HepG2 (cell line): ENCODE data around the gene LTBR. TPM values are rescaled to one million over a fixed set of nuclear protein-coding genes. Genes with fewer than 3 reads are reported as not detected.

Experiments used
- HIVEP1 ChIP-seq: sonication (generic); formaldehyde crosslinking; IDR thresholded peaks from 2 replicates; pipeline ENCODE4 v1.4.0; 2020; ENCODE audit warnings: mild to moderate bottlenecking, missing genetic modification reagents
- HOXD1 ChIP-seq: sonication (generic); formaldehyde crosslinking; IDR thresholded peaks from 2 replicates; pipeline ENCODE4 v1.5.0; 2020; ENCODE audit warnings: missing genetic modification reagents
- KLF15 ChIP-seq: sonication (generic); formaldehyde crosslinking; IDR thresholded peaks from 2 replicates; pipeline ENCODE4 v1.8.1; 2023; ENCODE audit warnings: borderline replicate concordance, mild to moderate bottlenecking, inconsistent platforms, missing genetic modification reagents, mixed read lengths
- MTERF4 ChIP-seq: sonication (generic); formaldehyde crosslinking; IDR thresholded peaks from 2 replicates; pipeline ENCODE4 v1.8.0; 2023; ENCODE audit warnings: mild to moderate bottlenecking, missing genetic modification reagents
- NFYC ChIP-seq: IDR thresholded peaks from 2 replicates; pipeline ENCODE4 v1.6.1; 2016; ENCODE audit warnings: missing genetic modification reagents, missing compliant biosample characterization
- PAF1 ChIP-seq: IDR thresholded peaks from 2 replicates; pipeline ENCODE4 v1.6.1; 2016; ENCODE audit warnings: missing genetic modification reagents, missing compliant biosample characterization
- SAP130 ChIP-seq: IDR thresholded peaks from 2 replicates; pipeline ENCODE4 v1.6.1; 2016; ENCODE audit warnings: low read depth
- SIN3B ChIP-seq: fragments of 150-350 bp; IDR thresholded peaks from 2 replicates; pipeline ENCODE4 v1.6.1; 2014; ENCODE audit warnings: low read length
- ZNF282 ChIP-seq: fragments of 450-650 bp; IDR thresholded peaks from 2 replicates; pipeline ENCODE4 v1.6.1; 2018; ENCODE audit not compliant: partially characterized antibody
- ZNF639 ChIP-seq: conservative IDR thresholded peaks from 2 replicates; pipeline ENCODE4 v1.6.1; 2018; ENCODE audit warnings: missing genetic modification reagents
- ZNF841 ChIP-seq: sonication (generic); formaldehyde crosslinking; IDR thresholded peaks from 2 replicates; pipeline ENCODE4 v1.8.1; 2023; ENCODE audit warnings: missing genetic modification reagents, borderline replicate concordance
- polyA plus RNA-seq, 8 experiments: library from polyadenylated mRNA; depleted of rRNA in 3 of 8; stranded (reverse) in 7 of 8; unstranded in 1 of 8; fragments of >200 nt; fragmentation: Illumina TruSeq in 4 of 8; extraction: Trizol in 4 of 8; gene quantifications; 2 replicates each; pipeline versions ENCODE4 v1.2.1 to v1.2.3, GENCODE V29; 2011 to 2016; ENCODE audit warnings: low read depth in 4 of 8, missing spikeins in 1 of 8, mixed read lengths in 1 of 8; ENCODE audit not compliant: insufficient read depth in 1 of 8
- total RNA-seq, 5 experiments: library from RNA; depleted of rRNA; stranded (reverse); fragments of >200 nt; fragmentation: Illumina TruSeq; extraction: Trizol; gene quantifications; 2 replicates each; pipeline ENCODE4 v1.2.3, GENCODE V29; 2016; ENCODE audit warnings: low read depth in 1 of 5
- TF ChIP-seq, protein P1 (sequence below): IDR thresholded peaks from 2 replicates; pipeline ENCODE4 v1.6.1; 2016; ENCODE audit warnings: missing compliant biosample characterization, missing genetic modification reagents, borderline replicate concordance
- TF ChIP-seq, protein P2 (sequence below): sonication (generic); formaldehyde crosslinking; IDR thresholded peaks from 2 replicates; pipeline ENCODE4 v1.5.1; 2020; ENCODE audit warnings: mild to moderate bottlenecking, missing genetic modification reagents, moderate library complexity
- TF ChIP-seq, protein P3 (sequence below): sonication (generic); formaldehyde crosslinking; conservative IDR thresholded peaks from 2 replicates; pipeline ENCODE4 v1.8.0; 2022; ENCODE audit warnings: missing genetic modification reagents
- TF ChIP-seq, protein P4 (sequence below), 2 experiments: sonication (generic) in 1 of 2; formaldehyde crosslinking in 1 of 2; IDR thresholded peaks; 2 replicates each; pipeline versions ENCODE4 v1.4.0 to v1.6.1; 2016 to 2020; ENCODE audit warnings: borderline replicate concordance in 1 of 2, low read depth in 1 of 2, mild to moderate bottlenecking in 1 of 2, missing genetic modification reagents in 1 of 2
- TF ChIP-seq, protein P5 (sequence below): sonication (generic); formaldehyde crosslinking; IDR thresholded peaks from 2 replicates; pipeline ENCODE4 v1.5.0; 2020; ENCODE audit warnings: missing genetic modification reagents

The LTBR gene
- total and polyA plus RNA-seq, 2 of the 13 experiments (the other 11 are each of a cell fraction or from before 2014, with no cell fraction given) = 31.4 to 34.8 TPM

DNA sequence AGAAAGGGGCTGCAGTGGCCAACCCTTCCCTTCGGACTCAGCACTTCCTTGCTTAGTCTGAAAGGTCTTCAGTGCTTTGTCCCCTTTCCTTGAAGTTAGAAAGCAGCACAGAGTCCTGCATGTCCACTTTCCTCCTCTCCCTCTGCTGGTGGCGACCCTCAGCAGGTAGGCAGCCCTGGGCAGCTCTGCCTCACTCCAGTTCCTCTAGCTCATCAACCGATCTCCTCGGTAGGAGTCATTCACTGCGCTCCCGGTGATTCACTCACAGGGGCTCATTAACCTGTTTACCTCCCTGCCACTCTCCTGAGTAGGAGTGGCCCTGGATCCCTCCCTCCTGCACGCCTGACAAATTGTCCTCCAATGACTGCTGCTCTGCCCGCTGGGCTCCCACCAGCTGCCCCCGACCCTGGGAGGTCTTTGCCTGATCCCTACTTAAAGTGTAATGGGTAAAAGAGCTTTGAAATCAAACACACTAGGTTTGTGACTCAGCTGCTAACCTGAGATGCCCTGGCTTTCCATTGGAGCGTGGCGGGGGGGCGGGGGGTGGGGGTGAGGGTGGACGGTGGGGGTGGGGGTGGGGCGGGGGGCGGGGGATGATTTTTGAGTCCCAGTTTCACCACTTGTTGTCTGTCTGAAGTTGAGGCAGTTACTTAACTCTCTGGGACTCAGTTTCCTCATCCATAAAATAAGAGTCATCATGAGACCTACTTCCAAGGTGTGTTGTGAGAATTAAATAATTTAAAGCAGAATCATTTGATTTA lies 12.8 kb upstream of the LTBR start (continued):
- TF ChIP-seq, protein P1, sequence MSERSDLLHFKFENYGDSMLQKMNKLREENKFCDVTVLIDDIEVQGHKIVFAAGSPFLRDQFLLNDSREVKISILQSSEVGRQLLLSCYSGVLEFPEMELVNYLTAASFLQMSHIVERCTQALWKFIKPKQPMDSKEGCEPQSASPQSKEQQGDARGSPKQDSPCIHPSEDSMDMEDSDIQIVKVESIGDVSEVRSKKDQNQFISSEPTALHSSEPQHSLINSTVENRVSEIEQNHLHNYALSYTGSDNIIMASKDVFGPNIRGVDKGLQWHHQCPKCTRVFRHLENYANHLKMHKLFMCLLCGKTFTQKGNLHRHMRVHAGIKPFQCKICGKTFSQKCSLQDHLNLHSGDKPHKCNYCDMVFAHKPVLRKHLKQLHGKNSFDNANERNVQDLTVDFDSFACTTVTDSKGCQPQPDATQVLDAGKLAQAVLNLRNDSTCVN = no peak
- peak; percentile 65; the same call in 1 of the 2 replicates for TF ChIP-seq HOXD1
- no peak for TF ChIP-seq ZNF282
- TF ChIP-seq, protein P2, sequence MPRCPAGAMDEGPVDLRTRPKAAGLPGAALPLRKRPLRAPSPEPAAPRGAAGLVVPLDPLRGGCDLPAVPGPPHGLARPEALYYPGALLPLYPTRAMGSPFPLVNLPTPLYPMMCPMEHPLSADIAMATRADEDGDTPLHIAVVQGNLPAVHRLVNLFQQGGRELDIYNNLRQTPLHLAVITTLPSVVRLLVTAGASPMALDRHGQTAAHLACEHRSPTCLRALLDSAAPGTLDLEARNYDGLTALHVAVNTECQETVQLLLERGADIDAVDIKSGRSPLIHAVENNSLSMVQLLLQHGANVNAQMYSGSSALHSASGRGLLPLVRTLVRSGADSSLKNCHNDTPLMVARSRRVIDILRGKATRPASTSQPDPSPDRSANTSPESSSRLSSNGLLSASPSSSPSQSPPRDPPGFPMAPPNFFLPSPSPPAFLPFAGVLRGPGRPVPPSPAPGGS = no peak
- TF ChIP-seq ZNF841 = no peak
- TF ChIP-seq PAF1 = no peak
- TF ChIP-seq ZNF639 = no peak
- TF ChIP-seq, protein P3, sequence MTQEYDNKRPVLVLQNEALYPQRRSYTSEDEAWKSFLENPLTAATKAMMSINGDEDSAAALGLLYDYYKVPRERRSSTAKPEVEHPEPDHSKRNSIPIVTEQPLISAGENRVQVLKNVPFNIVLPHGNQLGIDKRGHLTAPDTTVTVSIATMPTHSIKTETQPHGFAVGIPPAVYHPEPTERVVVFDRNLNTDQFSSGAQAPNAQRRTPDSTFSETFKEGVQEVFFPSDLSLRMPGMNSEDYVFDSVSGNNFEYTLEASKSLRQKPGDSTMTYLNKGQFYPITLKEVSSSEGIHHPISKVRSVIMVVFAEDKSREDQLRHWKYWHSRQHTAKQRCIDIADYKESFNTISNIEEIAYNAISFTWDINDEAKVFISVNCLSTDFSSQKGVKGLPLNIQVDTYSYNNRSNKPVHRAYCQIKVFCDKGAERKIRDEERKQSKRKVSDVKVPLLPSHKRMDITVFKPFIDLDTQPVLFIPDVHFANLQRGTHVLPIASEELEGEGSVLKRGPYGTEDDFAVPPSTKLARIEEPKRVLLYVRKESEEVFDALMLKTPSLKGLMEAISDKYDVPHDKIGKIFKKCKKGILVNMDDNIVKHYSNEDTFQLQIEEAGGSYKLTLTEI = no peak
- peak; percentile 83 for TF ChIP-seq SAP130
- TF ChIP-seq, protein P4, sequence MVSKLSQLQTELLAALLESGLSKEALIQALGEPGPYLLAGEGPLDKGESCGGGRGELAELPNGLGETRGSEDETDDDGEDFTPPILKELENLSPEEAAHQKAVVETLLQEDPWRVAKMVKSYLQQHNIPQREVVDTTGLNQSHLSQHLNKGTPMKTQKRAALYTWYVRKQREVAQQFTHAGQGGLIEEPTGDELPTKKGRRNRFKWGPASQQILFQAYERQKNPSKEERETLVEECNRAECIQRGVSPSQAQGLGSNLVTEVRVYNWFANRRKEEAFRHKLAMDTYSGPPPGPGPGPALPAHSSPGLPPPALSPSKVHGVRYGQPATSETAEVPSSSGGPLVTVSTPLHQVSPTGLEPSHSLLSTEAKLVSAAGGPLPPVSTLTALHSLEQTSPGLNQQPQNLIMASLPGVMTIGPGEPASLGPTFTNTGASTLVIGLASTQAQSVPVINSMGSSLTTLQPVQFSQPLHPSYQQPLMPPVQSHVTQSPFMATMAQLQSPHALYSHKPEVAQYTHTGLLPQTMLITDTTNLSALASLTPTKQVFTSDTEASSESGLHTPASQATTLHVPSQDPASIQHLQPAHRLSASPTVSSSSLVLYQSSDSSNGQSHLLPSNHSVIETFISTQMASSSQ (IDR thresholded peaks at IDR 0.05; ENCODE audit: low read depth) = peak; percentile 41; the same call in 1 of the 2 replicates
- TF ChIP-seq, protein P4 (CRISPR knock-in tag; IDR thresholded peaks at IDR 0.05; ENCODE audit: borderline replicate concordance) = no peak
- TF ChIP-seq KLF15 = no peak
- TF ChIP-seq, protein P5, sequence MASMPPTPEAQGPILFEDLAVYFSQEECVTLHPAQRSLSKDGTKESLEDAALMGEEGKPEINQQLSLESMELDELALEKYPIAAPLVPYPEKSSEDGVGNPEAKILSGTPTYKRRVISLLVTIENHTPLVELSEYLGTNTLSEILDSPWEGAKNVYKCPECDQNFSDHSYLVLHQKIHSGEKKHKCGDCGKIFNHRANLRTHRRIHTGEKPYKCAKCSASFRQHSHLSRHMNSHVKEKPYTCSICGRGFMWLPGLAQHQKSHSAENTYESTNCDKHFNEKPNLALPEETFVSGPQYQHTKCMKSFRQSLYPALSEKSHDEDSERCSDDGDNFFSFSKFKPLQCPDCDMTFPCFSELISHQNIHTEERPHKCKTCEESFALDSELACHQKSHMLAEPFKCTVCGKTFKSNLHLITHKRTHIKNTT (CRISPR knock-in tag) = no peak
- TF ChIP-seq HIVEP1 (CRISPR knock-in tag) = no peak
- TF ChIP-seq SIN3B = no peak
- TF ChIP-seq NFYC (CRISPR knock-in tag) = peak; percentile 66
- TF ChIP-seq MTERF4 (CRISPR knock-in tag) = no peak
